OCI-LY7 (cell line): ENCODE data around the gene SERPIND1.

ENCODE experiments used
- CTCF ChIP-seq: fragments of 200-600 bp; sonication (generic); conservative IDR thresholded peaks from 2 replicates; pipeline ENCODE4 v1.5.1; 2014; ENCODE audit warnings: mild to moderate bottlenecking, antibody characterized with exemption, low read length, moderate library complexity, mixed read lengths
- EZH2phosphoT487 ChIP-seq: fragments of 200-600 bp; sonication (generic); IDR thresholded peaks from 2 replicates; pipeline ENCODE4 v1.6.1; 2018; ENCODE audit warnings: low read depth, borderline replicate concordance, mild to moderate bottlenecking, mixed run types, antibody characterized with exemption, low read length, moderate library complexity, mixed read lengths

- peak; percentile 94 for TF ChIP-seq CTCF
- TF ChIP-seq EZH2phosphoT487 = no peak
These were observed 32.0 kb upstream of the SERPIND1 start for GRCh38 chr22:20741634-20742581.
